Thyroid gland (tissue), 4 donors: ENCODE results near the gene ABHD14A.

ENCODE experiments used
- POLR2A ChIP-seq, 2 donors: fragments of 450-650 bp; IDR thresholded peaks; one replicate each; pipeline ENCODE4 v1.6.1; 2017; ENCODE audit warnings: antibody characterized with exemption in 2 of 2, mild to moderate bottlenecking in 2 of 2, moderate library complexity in 1 of 2
- TF ChIP-seq, protein P1 (sequence below), 6 experiments: fragments of 200-600 bp in 3 of 6; fragments of 450-650 bp in 3 of 6; sonication (generic) in 3 of 6; IDR thresholded peaks; one replicate each; pipeline ENCODE4 v1.5.1; 2016 to 2019; ENCODE audit warnings: antibody characterized with exemption in 6 of 6, mild to moderate bottlenecking in 2 of 6, inconsistent platforms in 1 of 6, moderate library complexity in 1 of 6

DNA sequence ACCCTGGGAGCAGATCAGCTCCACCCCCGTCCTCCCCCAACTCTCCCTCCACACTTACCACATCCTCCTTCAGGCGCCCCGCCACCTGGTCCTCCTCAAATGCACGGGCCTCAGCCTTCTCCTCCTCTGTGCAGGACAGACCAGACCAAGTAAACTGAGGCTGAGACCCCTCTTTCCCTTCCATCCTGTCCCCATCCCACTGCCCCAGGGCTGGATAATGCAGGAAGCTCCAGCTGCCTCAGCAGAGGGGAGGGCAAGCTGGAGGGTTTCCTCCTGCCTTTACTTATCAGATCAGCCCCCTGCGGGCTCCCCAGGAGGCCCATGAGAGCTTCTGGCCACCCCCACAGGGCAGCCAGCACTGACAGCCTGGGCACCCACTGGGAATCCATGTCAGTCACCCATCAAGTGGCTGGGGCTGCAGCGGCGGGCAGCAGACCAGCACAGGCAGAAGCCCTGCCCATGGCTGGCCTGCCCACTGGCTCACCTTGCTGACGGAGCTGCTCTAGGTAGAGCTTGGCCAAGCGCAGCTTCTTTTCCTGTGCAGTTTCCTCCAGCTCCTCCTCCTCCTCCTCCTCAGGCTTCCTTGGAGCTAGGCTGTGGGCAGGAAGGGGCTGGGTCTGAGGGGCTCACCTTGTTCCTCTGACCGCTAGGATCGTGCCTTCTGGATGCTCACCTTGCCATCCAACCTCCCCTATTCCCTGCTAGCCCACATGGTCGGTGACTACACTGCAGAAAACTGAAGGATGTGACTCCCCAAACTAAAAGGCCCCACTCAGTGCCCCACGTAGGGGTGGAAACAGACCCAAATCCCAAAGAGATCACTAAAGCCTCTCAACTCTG lies 37.0 kb upstream of the ABHD14A start:
- TF ChIP-seq, protein P1, sequence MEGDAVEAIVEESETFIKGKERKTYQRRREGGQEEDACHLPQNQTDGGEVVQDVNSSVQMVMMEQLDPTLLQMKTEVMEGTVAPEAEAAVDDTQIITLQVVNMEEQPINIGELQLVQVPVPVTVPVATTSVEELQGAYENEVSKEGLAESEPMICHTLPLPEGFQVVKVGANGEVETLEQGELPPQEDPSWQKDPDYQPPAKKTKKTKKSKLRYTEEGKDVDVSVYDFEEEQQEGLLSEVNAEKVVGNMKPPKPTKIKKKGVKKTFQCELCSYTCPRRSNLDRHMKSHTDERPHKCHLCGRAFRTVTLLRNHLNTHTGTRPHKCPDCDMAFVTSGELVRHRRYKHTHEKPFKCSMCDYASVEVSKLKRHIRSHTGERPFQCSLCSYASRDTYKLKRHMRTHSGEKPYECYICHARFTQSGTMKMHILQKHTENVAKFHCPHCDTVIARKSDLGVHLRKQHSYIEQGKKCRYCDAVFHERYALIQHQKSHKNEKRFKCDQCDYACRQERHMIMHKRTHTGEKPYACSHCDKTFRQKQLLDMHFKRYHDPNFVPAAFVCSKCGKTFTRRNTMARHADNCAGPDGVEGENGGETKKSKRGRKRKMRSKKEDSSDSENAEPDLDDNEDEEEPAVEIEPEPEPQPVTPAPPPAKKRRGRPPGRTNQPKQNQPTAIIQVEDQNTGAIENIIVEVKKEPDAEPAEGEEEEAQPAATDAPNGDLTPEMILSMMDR (IDR thresholded peaks at IDR 0.05) = no peak
- no peak for TF ChIP-seq POLR2A (IDR thresholded peaks at IDR 0.05)
